ENCODE data around the gene NKX2-2.

DNA sequence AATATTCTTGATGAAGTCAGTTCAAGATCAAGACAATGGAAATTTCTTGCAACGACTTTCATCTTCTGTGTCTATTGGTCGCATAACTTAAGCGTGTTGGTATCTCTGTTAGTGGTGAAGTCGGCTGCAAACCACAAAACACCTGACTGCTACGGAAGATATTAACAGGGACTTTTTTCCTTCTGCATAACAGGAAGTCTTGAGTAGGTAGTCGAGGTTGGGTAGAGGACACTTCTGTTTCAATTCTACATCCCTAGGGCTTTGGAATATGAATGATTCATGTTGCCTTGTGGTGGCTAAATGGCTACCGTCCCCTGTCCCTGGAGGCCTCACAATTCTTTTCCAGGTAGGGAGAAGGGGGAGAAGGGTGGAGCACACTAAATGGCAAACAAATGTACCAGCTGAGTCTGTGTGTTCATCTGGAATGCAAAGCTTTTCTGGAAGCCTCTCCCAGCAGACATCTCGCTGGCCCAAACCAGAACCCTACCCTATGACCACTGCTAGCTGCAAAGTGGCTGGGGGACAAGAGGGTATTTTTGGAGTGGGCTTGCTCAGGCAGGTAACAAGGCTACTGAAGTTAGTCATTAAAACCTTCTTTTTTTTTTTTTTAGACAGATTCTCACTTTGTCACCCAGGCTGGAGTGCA lies 34.6 kb upstream of the NKX2-2 start:
- TF ChIP-seq, protein P1, sequence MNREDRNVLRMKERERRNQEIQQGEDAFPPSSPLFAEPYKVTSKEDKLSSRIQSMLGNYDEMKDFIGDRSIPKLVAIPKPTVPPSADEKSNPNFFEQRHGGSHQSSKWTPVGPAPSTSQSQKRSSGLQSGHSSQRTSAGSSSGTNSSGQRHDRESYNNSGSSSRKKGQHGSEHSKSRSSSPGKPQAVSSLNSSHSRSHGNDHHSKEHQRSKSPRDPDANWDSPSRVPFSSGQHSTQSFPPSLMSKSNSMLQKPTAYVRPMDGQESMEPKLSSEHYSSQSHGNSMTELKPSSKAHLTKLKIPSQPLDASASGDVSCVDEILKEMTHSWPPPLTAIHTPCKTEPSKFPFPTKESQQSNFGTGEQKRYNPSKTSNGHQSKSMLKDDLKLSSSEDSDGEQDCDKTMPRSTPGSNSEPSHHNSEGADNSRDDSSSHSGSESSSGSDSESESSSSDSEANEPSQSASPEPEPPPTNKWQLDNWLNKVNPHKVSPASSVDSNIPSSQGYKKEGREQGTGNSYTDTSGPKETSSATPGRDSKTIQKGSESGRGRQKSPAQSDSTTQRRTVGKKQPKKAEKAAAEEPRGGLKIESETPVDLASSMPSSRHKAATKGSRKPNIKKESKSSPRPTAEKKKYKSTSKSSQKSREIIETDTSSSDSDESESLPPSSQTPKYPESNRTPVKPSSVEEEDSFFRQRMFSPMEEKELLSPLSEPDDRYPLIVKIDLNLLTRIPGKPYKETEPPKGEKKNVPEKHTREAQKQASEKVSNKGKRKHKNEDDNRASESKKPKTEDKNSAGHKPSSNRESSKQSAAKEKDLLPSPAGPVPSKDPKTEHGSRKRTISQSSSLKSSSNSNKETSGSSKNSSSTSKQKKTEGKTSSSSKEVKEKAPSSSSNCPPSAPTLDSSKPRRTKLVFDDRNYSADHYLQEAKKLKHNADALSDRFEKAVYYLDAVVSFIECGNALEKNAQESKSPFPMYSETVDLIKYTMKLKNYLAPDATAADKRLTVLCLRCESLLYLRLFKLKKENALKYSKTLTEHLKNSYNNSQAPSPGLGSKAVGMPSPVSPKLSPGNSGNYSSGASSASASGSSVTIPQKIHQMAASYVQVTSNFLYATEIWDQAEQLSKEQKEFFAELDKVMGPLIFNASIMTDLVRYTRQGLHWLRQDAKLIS (CRISPR knock-in tag; IDR thresholded peaks at IDR 0.05; ENCODE audit: borderline replicate concordance), result no peak
- no peak for TF ChIP-seq CTCF (IDR thresholded peaks at IDR 0.05)
- TF ChIP-seq ZBTB21 (CRISPR knock-in tag; IDR thresholded peaks at IDR 0.05; ENCODE audit: borderline replicate concordance), result no peak
- no peak for TF ChIP-seq USF2 (CRISPR knock-in tag; IDR thresholded peaks at IDR 0.05)
- TF ChIP-seq HMGXB4 (CRISPR knock-in tag; IDR thresholded peaks at IDR 0.05), result no peak
- TF ChIP-seq STAT6 (CRISPR knock-in tag; conservative IDR thresholded peaks at IDR 0.05; ENCODE audit: low read depth), result no peak
- TF ChIP-seq NFE2L1 (CRISPR knock-in tag; IDR thresholded peaks at IDR 0.05), result no peak
- no peak for TF ChIP-seq CREB1 (CRISPR knock-in tag; IDR thresholded peaks at IDR 0.05)
- no peak for TF ChIP-seq TEAD1 (CRISPR knock-in tag; IDR thresholded peaks at IDR 0.05)

All from WTC11 (cell line).